Esophagus squamous epithelium (tissue), 4 donors: Measurements from ENCODE around the gene ST8SIA6.

Experiments used
- POLR2A ChIP-seq, 4 donors: fragments of 450-650 bp; IDR thresholded peaks; one replicate each; pipeline ENCODE4 v1.6.1; 2017; ENCODE audit warnings: antibody characterized with exemption in 4 of 4, mild to moderate bottlenecking in 4 of 4, moderate library complexity in 3 of 4
- TF ChIP-seq, protein P1 (sequence below), 6 experiments: fragments of 450-650 bp in 4 of 6; fragments of 200-600 bp in 2 of 6; sonication (generic) in 2 of 6; IDR thresholded peaks; one replicate each; pipeline ENCODE4 v1.5.1; 2016 to 2019; ENCODE audit warnings: antibody characterized with exemption in 6 of 6, mild to moderate bottlenecking in 4 of 6, moderate library complexity in 4 of 6

DNA sequence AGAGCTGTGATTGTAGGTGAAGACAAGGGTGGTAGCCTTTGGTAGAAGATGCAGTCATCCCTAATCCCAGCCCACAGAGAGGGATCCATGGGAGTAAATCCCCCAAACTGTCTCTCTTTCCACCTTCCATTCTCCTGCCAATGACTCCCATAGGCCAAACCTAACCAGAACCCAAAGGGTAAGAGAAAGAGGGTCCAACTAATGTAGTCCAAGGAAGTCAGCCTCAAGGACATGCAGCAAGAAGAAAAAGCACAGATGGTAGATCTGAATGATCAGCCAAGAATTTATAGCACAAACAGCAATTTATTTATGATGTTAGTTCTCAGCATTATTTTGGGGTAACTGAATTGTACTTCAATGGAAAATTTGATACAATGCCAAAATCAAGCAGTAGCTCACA, 87.7 kb downstream of the ST8SIA6 start:
- no peak for TF ChIP-seq POLR2A (IDR thresholded peaks at IDR 0.05)
- TF ChIP-seq, protein P1, sequence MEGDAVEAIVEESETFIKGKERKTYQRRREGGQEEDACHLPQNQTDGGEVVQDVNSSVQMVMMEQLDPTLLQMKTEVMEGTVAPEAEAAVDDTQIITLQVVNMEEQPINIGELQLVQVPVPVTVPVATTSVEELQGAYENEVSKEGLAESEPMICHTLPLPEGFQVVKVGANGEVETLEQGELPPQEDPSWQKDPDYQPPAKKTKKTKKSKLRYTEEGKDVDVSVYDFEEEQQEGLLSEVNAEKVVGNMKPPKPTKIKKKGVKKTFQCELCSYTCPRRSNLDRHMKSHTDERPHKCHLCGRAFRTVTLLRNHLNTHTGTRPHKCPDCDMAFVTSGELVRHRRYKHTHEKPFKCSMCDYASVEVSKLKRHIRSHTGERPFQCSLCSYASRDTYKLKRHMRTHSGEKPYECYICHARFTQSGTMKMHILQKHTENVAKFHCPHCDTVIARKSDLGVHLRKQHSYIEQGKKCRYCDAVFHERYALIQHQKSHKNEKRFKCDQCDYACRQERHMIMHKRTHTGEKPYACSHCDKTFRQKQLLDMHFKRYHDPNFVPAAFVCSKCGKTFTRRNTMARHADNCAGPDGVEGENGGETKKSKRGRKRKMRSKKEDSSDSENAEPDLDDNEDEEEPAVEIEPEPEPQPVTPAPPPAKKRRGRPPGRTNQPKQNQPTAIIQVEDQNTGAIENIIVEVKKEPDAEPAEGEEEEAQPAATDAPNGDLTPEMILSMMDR (IDR thresholded peaks at IDR 0.05): no peak
